Esophagus muscularis mucosa (tissue), 3 donors: ENCODE results near the gene STK35.

Experiments used
- POLR2A ChIP-seq: fragments of 450-650 bp; IDR thresholded peaks from one replicate; pipeline ENCODE4 v1.6.1; 2017; ENCODE audit warnings: antibody characterized with exemption, moderate library complexity, mild to moderate bottlenecking, low read depth
- POLR2AphosphoS5 ChIP-seq, 2 donors: sonication (generic); formaldehyde crosslinking; IDR thresholded peaks; one replicate each; pipeline ENCODE4 v1.6.1; 2017; ENCODE audit warnings: antibody characterized with exemption in 2 of 2
- TF ChIP-seq, protein P1 (sequence below), 3 experiments: fragments of 200-600 bp in 2 of 3; fragments of 450-650 bp in 1 of 3; sonication (generic) in 2 of 3; IDR thresholded peaks; one replicate each; pipeline ENCODE4 v1.5.1; 2017 to 2019; ENCODE audit warnings: antibody characterized with exemption in 3 of 3, mild to moderate bottlenecking in 2 of 3, moderate library complexity in 1 of 3

DNA sequence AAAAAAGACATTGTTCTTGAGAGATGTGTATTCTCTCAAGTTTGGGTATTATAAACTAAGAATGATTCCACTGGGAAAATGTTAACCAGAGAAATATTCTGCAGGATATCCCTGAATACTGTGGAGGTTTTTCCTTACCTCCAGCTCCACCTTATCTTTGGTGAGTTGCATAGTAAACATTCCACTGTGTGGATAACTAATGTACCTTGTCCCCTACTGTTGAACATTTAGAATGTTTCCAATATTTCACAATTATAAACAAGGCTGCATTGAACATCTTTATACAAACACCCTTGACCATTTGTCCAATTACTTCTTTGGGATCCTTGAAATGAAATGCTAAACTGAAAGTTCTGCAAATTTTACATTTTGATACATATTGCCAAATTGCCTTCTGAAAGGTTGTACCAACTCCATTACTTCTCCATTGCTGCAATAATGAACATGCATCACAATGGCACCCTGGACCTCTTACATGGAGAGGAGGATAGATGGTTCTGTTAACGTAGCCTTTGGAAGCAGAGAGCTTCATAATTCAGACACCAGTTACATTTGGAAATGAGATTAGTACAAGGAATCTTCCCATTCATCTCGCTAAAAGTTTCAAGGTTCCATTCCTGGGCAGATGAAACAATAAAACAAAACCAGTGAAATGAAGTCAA lies 35.0 kb upstream of the STK35 start:
- TF ChIP-seq POLR2A (no peak), POLR2AphosphoS5 (IDR thresholded peaks at IDR 0.05) (no peak)
- TF ChIP-seq, protein P1, sequence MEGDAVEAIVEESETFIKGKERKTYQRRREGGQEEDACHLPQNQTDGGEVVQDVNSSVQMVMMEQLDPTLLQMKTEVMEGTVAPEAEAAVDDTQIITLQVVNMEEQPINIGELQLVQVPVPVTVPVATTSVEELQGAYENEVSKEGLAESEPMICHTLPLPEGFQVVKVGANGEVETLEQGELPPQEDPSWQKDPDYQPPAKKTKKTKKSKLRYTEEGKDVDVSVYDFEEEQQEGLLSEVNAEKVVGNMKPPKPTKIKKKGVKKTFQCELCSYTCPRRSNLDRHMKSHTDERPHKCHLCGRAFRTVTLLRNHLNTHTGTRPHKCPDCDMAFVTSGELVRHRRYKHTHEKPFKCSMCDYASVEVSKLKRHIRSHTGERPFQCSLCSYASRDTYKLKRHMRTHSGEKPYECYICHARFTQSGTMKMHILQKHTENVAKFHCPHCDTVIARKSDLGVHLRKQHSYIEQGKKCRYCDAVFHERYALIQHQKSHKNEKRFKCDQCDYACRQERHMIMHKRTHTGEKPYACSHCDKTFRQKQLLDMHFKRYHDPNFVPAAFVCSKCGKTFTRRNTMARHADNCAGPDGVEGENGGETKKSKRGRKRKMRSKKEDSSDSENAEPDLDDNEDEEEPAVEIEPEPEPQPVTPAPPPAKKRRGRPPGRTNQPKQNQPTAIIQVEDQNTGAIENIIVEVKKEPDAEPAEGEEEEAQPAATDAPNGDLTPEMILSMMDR (IDR thresholded peaks at IDR 0.05): no peak
